Measurements from ENCODE around the gene FHL3. TPM values are rescaled to one million over a fixed set of nuclear protein-coding genes. Genes with fewer than 3 reads are reported as not detected.

FHL3 gene
- total RNA-seq, 1 donor from 2014 or later: 30.1 TPM

DNA sequence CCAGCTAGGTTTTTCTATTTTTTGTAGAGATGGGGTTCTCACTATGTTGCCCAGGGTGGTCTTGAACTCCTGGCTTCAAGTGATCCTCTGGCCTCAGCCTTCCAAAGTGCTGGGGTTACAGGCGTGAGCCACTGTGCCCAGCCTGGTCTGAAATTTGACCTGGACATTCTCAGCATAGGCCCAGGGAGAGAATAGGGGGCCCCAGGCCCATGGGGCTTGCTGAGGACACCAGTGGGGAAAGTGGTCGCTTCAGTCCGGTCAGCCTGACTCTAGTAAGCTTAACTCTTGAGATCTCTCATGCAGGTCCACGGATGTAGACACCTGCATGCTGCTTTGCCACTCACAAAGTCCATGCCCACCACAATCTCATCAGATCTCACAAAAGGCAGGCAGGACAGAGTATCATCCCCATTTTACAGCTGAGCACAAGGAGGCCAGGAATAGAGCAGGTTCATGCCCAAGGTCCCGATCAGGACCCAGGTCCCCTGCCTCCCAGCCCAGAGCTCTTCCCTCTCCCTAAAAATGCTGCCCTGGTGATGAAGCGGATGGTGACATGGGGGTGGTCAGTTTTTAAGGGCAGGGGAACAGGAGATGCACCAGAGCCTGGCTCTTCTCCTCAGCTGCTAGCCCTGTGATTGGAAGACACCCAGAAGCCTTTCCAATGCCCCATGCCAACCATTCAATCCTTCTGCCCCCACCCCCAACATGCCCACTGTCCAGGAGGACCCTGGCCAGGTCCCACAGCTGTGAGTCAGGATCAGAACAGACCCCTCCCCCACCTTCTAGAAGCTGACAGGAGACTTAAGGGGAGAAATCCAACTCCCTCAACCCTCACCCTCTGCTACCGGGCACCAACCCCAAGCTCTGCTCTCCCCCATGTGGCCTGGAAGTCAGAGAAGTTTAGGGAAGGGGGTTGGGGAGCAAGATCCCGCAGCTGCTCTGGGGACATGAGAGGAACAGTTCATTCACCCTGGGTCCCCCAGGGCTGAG is 1.8 kb downstream of the FHL3 start:
- H3K27ac Mint-ChIP-seq: peak overlapping the region; percentile 79
- no peaks in the 10 kb centered on the region for H3K9me3 Mint-ChIP-seq
- no peak for DNase-seq (ENCODE audit: low spot score)
- H3K4me3 Mint-ChIP-seq (ENCODE audit: low read depth): peak overlapping the region; percentile 91
- H3K4me1 Mint-ChIP-seq (ENCODE audit: low read depth): peaks cover 46% of the 10 kb centered on the region
- intact Hi-C loops (cut with micrococcal nuclease): no loop called here
- H3K27me3 Mint-ChIP-seq (ENCODE audit: low read depth): no peaks in the 10 kb centered on the region
- H3K36me3 Mint-ChIP-seq (ENCODE audit: low read depth): peaks cover 30% of the 10 kb centered on the region

DNA sequence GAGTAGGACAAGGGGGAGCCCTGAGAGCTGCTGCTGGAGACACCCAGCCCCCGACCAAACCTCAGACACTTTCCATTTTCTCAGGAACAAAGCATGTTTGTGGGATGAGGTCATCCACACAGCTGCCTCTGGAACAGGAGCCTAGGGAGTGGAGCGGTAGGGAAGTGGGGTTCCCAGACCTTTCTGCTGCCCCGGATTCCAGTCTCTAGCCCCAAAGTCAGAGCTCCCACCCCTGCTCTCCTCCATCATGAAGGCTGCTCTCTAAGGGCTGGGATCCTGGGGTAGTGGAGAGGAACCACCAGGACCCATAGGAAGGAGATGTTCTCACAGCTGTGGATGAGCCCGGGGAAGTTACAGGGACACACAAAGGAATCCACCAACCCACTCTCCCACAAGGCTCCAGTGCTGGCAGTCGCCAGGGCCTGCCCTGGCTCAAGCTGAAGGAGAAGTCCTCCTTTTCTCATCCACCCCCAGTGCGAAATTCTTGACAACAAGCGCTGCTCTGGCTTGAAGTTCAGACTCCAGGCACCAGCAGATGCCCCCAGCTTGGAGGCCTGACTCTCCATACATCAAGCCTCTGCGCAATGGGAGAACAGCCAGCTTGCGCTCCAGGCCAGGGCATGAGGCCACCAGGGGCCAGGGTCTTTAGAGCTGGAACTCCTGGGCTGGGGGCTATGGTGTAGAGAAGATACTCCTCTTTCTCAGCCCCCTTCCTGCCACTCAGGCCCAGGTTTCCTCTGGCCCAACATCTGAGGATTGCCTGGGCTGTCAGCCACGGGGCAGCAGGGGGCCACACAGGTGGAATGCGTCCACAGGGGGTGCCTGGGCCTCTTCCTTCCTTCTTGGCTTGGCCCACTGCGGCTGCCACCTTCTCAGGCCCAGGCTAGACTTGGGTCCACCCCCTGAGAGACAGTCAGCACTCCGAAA is 4.5 kb downstream of the FHL3 start:
- Mint-ChIP-seq H3K4me1 (ENCODE audit: low read depth) (peaks cover 60% of the 10 kb centered on the region), H3K27ac (peak overlapping the region; percentile 94), H3K4me3 (ENCODE audit: low read depth) (peak overlapping the region; percentile 33), H3K27me3 (ENCODE audit: low read depth) (no peaks in the 10 kb centered on the region), H3K36me3 (ENCODE audit: low read depth) (peaks cover 50% of the 10 kb centered on the region), H3K9me3 (no peaks in the 10 kb centered on the region)
- intact Hi-C loops (cut with micrococcal nuclease): no loop called here
- no peak for DNase-seq (ENCODE audit: low spot score)

- Mint-ChIP-seq H3K27ac (peak overlapping the region; percentile 94), H3K27me3 (ENCODE audit: low read depth) (no peaks in the 10 kb centered on the region), H3K9me3 (no peaks in the 10 kb centered on the region), H3K36me3 (ENCODE audit: low read depth) (peaks cover 52% of the 10 kb centered on the region), H3K4me3 (ENCODE audit: low read depth) (peak overlapping the region; percentile 33), H3K4me1 (ENCODE audit: low read depth) (peaks cover 63% of the 10 kb centered on the region)
- intact Hi-C loops (cut with micrococcal nuclease): no loop called here
- no peak for DNase-seq (ENCODE audit: low spot score)
Measured at GRCh38 chr1:38000233-38000528, 5.1 kb downstream of the FHL3 start.

DNA sequence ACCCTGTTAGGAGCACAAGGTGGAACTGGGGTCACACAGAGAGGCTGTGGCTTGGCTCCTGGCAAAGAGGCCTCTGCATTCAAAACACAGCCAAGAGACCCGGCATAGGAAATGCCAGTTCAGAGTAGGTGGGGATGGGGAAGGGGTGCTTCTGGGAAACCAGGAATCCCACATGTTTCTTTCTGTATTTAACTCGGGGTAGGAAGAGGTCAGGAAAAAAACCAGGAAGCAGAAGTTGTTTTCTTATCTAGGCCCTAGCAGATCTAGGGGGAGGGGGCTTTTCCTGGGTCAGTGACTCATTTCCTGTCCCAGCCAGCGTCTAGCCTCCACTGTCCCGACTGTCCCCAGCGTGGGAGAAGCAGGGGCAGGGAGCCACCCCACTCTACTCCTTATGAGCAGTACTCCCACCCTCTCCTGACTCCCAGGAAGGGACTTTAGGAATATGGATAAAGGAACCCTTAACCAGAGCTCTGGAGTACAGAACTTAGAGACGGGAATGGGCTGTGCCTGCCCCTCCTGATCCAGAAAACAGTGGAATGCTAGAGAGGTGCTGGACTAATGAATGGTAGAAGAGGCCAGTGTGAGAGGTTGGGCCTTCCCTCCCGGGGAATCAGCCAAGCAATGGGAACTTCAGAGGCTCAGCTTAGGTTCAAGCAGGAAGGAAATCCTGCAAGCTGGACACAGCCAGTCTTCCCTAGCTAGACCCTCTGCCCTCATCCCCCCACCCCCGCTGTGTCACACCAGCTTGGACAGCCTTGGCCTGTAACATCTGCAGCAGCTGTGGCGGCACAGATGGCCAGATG is 5.7 kb downstream of the FHL3 start:
- H3K27me3 Mint-ChIP-seq (ENCODE audit: low read depth): no peaks in the 10 kb centered on the region
- peak overlapping the region; percentile 65 for H3K4me3 Mint-ChIP-seq (ENCODE audit: low read depth)
- no peak for DNase-seq (ENCODE audit: low spot score)
- H3K4me1 Mint-ChIP-seq (ENCODE audit: low read depth): peaks cover 66% of the 10 kb centered on the region
- intact Hi-C loops (cut with micrococcal nuclease): loop anchor here (10.0 kb wide), 1 partner anchor 525 kb away; the partner anchor contains the start of gene ZC3H12A
- H3K36me3 Mint-ChIP-seq (ENCODE audit: low read depth): peaks cover 57% of the 10 kb centered on the region
- no peaks in the 10 kb centered on the region for H3K9me3 Mint-ChIP-seq
- H3K27ac Mint-ChIP-seq: peak overlapping the region; percentile 94

DNA sequence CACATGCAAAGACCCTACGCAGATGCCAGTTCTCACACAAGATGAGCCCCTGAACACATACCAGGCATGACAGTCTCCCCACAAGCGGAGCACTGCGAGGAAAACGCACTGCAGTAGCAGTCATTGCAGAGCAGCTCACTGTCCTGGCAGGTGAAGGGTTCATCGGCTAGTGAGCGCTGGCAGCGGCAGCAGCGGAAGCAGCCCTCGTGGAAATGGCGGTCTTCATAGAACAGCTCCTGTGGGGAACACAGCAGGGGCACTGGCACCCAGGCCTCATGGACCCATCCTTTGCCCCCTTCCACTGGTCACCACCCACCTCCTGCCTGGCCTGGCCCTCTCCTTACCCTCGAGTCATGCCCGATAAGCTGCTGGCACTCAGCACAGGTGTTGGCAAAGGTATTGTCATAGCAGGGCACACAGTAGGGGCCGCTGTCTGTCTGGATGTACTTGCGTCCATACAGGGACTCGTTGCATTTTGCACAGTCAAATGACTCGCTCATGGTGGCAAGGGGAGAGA is 6.3 kb downstream of the FHL3 start:
- Mint-ChIP-seq H3K27me3 (ENCODE audit: low read depth) (no peaks in the 10 kb centered on the region), H3K9me3 (no peaks in the 10 kb centered on the region), H3K36me3 (ENCODE audit: low read depth) (peaks cover 53% of the 10 kb centered on the region), H3K4me3 (ENCODE audit: low read depth) (peak overlapping the region; percentile 65), H3K27ac (peak overlapping the region; percentile 94), H3K4me1 (ENCODE audit: low read depth) (peaks cover 62% of the 10 kb centered on the region)
- no peak for DNase-seq (ENCODE audit: low spot score)
- intact Hi-C loops (cut with micrococcal nuclease): loop anchor here (10.0 kb wide), 1 partner anchor 524 kb away; the partner anchor contains the start of gene ZC3H12A

DNA sequence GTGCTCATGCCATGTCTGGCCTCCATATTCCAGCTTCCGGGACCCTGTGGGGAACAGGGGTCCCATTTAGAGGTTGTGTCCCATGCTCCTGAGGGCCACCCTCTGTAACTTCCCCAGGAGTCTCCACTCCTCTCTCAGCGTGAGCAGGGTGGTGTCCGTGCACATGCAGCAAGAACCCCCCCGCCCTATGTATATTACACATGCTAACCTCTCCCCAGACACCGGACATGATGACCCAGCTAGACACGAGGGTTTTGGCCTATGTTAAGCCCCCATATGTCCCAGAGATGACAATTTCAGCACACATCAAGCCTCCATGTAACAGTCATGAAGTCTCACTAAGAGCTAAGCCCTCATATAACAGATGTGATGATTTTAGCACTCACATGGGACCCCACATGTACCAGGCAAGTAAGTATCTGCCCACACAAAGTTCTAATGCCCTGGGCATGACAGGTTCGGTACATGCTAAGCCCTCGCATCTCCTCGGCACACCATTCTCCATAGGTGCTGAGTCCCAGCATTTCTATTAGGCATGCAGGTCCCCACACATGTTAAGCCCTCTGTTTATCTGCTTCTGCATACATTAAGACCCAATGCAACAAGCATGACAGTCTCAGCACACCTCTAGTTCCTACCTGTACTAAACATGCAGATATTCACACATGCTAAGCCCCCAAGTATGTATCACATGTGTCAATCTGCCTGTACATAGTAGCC is 7.1 kb downstream of the FHL3 start:
- Mint-ChIP-seq H3K9me3 (no peaks in the 10 kb centered on the region), H3K4me3 (ENCODE audit: low read depth) (peak overlapping the region; percentile 1), H3K36me3 (ENCODE audit: low read depth) (peaks cover 48% of the 10 kb centered on the region), H3K4me1 (ENCODE audit: low read depth) (peaks cover 54% of the 10 kb centered on the region), H3K27me3 (ENCODE audit: low read depth) (no peaks in the 10 kb centered on the region), H3K27ac (peak overlapping the region; percentile 58)
- intact Hi-C loops (cut with micrococcal nuclease): loop anchor here (10.0 kb wide), 1 partner anchor 523 kb away; the partner anchor contains the start of gene ZC3H12A
- DNase-seq (ENCODE audit: low spot score): no peak

DNA sequence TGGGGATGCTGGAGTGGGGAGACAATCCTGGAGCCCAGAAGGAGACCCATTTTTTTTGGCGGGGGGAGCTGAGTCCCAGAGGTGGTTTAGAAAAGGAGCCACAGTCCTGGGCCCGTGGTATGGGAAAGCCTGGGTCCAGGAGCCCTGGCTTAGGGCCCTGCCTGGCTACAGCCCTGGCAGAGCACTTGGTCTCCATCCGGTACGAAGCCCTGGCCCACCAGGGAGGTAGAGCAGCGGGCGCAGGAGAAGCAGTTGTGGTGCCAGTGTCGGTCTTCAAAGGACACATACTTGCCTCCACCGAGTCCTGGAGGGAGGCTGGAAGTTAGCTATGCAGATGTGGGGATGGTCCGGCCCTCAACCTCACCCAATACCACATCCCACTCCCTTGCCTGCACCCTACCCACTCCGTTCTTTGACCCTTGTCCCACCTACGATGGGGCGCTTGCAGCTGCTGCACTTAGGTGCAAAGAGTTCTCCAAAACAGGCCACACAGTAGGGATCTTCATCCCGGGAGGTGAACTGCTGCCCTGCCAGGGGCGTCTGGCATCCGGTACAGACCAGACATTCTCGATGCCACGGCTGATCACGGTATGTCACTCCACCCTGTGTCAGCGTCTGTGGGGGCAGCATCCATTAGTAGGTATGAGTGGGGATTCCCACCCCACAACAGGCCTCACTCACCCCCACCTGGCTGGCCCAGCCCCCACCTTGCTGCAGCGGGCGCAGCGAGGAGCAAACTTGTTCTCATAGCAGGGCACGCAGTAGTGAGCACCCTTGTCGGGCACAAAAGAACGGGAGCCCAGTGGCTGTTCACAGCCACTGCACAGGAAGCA is 7.8 kb downstream of the FHL3 start:
- Mint-ChIP-seq H3K4me1 (ENCODE audit: low read depth) (peaks cover 53% of the 10 kb centered on the region), H3K36me3 (ENCODE audit: low read depth) (peaks cover 48% of the 10 kb centered on the region), H3K4me3 (ENCODE audit: low read depth) (no peak overlapping the region), H3K27me3 (ENCODE audit: low read depth) (no peaks in the 10 kb centered on the region), H3K27ac (peak overlapping the region; percentile 22), H3K9me3 (no peaks in the 10 kb centered on the region)
- intact Hi-C loops (cut with micrococcal nuclease): loop anchor here (10.0 kb wide), 1 partner anchor 523 kb away; the partner anchor contains the start of gene ZC3H12A
- DNase-seq (ENCODE audit: low spot score): no peak

GRCh38 chr1:37995751-37996345 is 9.5 kb downstream of the FHL3 start:
- H3K27ac Mint-ChIP-seq: peak overlapping the region; percentile 75
- H3K9me3 Mint-ChIP-seq: no peaks in the 10 kb centered on the region
- H3K4me1 Mint-ChIP-seq (ENCODE audit: low read depth): peaks cover 45% of the 10 kb centered on the region
- H3K36me3 Mint-ChIP-seq (ENCODE audit: low read depth): peaks cover 44% of the 10 kb centered on the region
- peak overlapping the region; percentile 54 for H3K4me3 Mint-ChIP-seq (ENCODE audit: low read depth)
- no peaks in the 10 kb centered on the region for H3K27me3 Mint-ChIP-seq (ENCODE audit: low read depth)
- intact Hi-C loops (cut with micrococcal nuclease): loop anchor here (10.0 kb wide), 1 partner anchor 521 kb away; the partner anchor contains the start of gene ZC3H12A
- no peak for DNase-seq (ENCODE audit: low spot score)

DNA sequence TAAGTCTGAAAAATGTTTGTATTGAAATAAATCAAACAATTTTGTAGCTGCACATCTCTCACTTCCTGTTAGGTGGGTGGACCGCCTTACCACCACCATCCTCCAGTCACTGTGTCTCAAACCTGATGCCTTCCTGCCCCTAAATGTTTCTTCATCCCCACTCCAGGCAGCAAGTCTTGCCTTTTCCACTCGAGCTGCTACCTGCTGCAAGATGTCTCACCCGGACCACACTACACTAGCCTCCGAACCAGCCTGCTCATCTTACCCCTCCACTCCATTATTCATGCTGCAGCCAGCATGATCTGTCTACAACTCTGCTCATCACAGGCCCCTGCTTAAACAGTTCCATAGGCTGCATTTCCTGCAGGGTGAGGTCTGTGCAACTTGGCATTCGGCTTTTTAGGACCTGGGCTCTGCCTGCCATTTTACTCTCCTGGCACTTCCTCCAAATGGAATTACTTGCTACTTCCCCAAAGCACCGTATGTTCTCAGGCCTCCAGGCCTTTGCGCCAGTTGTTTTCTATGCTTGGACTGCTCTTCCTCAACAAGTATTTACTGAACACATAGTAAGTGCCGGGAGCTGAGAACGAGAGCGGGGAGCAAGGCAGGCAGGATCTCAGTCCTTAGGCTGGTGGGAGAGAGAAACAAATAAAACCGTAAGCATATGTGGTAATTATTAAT is 10.3 kb downstream of the FHL3 start:
- H3K27ac Mint-ChIP-seq: peak overlapping the region; percentile 88
- DNase-seq (ENCODE audit: low spot score): no peak
- H3K27me3 Mint-ChIP-seq (ENCODE audit: low read depth): no peaks in the 10 kb centered on the region
- peak overlapping the region; percentile 78 for H3K4me3 Mint-ChIP-seq (ENCODE audit: low read depth)
- peaks cover 41% of the 10 kb centered on the region for H3K36me3 Mint-ChIP-seq (ENCODE audit: low read depth)
- no peaks in the 10 kb centered on the region for H3K9me3 Mint-ChIP-seq
- H3K4me1 Mint-ChIP-seq (ENCODE audit: low read depth): peaks cover 40% of the 10 kb centered on the region
- intact Hi-C loops (cut with micrococcal nuclease): loop anchor here (5.0 to 10.0 kb wide), 2 partner anchors 303 to 520 kb away; partner anchors contain the start of genes CDCA8 and ZC3H12A

DNA sequence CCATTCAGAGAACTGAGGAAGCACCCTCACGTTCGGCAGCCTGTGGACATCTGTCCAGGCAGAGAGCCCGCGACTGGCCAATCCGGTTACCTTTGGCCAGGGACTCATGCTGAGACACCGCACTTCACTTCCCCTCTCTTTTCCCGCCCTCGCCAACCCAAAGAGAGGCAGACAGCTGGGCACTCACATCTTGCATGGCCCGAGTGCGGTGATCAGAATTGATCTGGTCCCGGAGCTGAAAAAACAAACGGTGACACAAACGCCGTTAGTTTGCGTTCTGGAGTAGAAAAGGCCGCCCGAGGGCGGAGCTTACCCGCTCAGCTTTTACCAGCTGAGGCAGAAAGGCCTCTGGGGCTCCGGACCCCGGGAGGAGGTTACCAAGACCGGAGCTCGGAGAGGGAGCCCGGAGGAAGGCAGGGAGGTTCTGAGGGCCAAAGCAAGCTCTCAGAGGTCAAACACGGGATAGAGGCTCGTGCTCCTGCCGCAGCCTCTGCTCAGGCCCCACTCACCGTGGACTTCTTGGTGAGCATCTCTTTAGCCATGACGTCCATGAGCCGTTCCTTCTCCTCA is 15.9 kb downstream of the FHL3 start:
- intact Hi-C loops (cut with micrococcal nuclease): no loop called here
- Mint-ChIP-seq H3K4me3 (ENCODE audit: low read depth) (peak overlapping the region; percentile 99), H3K27ac (peak overlapping the region; percentile 95), H3K4me1 (ENCODE audit: low read depth) (peaks cover 16% of the 10 kb centered on the region), H3K36me3 (ENCODE audit: low read depth) (peaks cover 49% of the 10 kb centered on the region), H3K9me3 (no peaks in the 10 kb centered on the region), H3K27me3 (ENCODE audit: low read depth) (no peaks in the 10 kb centered on the region)
- DNase-seq (ENCODE audit: low spot score): peak; percentile 48
